HG03460 (cell line): Measurements from ENCODE around the gene PCDHB6.
"Not testable (repeated sequence)": the region's sequence is repeated elsewhere in the genome, so short reads cannot be mapped to it uniquely, and the experiment has no call there.

Experiments used
- ATAC-seq: cut with Tn5 transposase; IDR thresholded peaks from one replicate; pipeline ENCODE4 v1.9.1; 2021; ENCODE audit not compliant: unreplicated experiment

Gene PCDHB6

DNA sequence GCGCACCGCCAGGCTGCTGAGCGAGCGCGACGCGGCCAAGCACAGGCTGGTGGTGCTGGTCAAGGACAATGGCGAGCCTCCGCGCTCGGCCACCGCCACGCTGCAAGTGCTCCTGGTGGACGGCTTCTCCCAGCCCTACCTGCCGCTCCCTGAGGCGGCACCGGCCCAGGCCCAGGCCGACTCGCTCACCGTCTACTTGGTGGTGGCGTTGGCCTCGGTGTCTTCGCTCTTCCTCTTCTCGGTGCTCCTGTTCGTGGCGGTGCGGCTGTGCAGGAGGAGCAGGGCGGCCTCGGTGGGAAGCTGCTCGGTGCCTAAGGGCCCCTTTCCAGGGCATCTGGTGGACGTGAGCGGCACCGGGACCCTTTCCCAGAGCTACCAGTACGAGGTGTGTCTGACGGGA is 51.8 kb downstream of the PCDHB6 start:
- not testable (repeated sequence) for ATAC-seq
